Osteoblast (primary cell): ENCODE measurements around the gene OR7G2. TPM values are rescaled to one million over a fixed set of nuclear protein-coding genes. Genes with fewer than 3 reads are reported as not detected.
"Not testable (repeated sequence)": the region's sequence is repeated elsewhere in the genome, so short reads cannot be mapped to it uniquely, and the experiment has no call there.

ENCODE experiments used
- DNase-seq: peaks from one replicate; pipeline ENCODE4 v3.0.0; 2011; ENCODE audit warnings: low spot score, mixed read lengths; ENCODE audit not compliant: insufficient read length; ENCODE audit errors: missing footprints
- H2AFZ ChIP-seq: 2 replicates; pipeline ENCODE4 v1.6.0; 2011; ENCODE audit warnings: mild to moderate bottlenecking, low read length
- H3K27ac ChIP-seq: 2 replicates; pipeline ENCODE4 v1.5.1; 2011; ENCODE audit warnings: mild to moderate bottlenecking, low read depth, low read length, moderate library complexity
- H3K27me3 ChIP-seq: 2 replicates; pipeline ENCODE4 v1.6.0; 2012; ENCODE audit warnings: mild to moderate bottlenecking, control low read depth, inconsistent platforms, low read length, moderate library complexity; ENCODE audit not compliant: insufficient read depth
- H3K36me3 ChIP-seq: 2 replicates; pipeline ENCODE4 v1.5.1; 2011; ENCODE audit warnings: mild to moderate bottlenecking, low read length, control low read depth, moderate library complexity; ENCODE audit not compliant: insufficient read depth
- H3K4me1 ChIP-seq: 2 replicates; pipeline ENCODE4 v1.5.1; 2011; ENCODE audit warnings: mild to moderate bottlenecking, low read length, control low read depth, moderate library complexity; ENCODE audit not compliant: insufficient read depth
- H3K4me2 ChIP-seq: 2 replicates; pipeline ENCODE4 v1.6.0; 2011; ENCODE audit warnings: mild to moderate bottlenecking, low read length; ENCODE audit not compliant: insufficient read depth
- H3K4me3 ChIP-seq: fragments of 200-600 bp; sonication (generic); 3 replicates; pipeline ENCODE4 v1.5.1; 2012; ENCODE audit warnings: mild to moderate bottlenecking, low read length, inconsistent platforms; ENCODE audit not compliant: insufficient read depth
- H3K79me2 ChIP-seq: 2 replicates; pipeline ENCODE4 v1.6.0; 2012; ENCODE audit warnings: mild to moderate bottlenecking, low read length, control low read depth, inconsistent platforms; ENCODE audit not compliant: insufficient read depth
- H3K9me3 ChIP-seq: 2 replicates; pipeline ENCODE4 v1.5.1; 2011; ENCODE audit warnings: low read depth, low read length, control low read depth
- H4K20me1 ChIP-seq: 2 replicates; pipeline ENCODE4 v1.6.0; 2012; ENCODE audit warnings: mild to moderate bottlenecking, low read length, control low read depth; ENCODE audit not compliant: insufficient read depth
- CTCF ChIP-seq: IDR thresholded peaks from 2 replicates; pipeline ENCODE4 v1.5.1; 2011; ENCODE audit warnings: mild to moderate bottlenecking, low read depth, low read length, moderate library complexity; ENCODE audit errors: extremely low read depth
- total RNA-seq: library from RNA; depleted of rRNA; stranded (reverse); fragments of >200 nt; gene quantifications from 2 replicates; pipeline ENCODE4 v1.2.3, GENCODE V29; 2012

OR7G2 gene
- total RNA-seq, 1 donor = not detected

GRCh38 chr19:9058905-9059667 is 48.2 kb downstream of the OR7G2 start:
- H3K4me1 ChIP-seq = no peaks in the 10 kb centered on the region
- H3K27ac ChIP-seq = no peak overlapping the region
- no peaks in the 10 kb centered on the region for H3K79me2 ChIP-seq
- no peaks in the 10 kb centered on the region for H3K9me3 ChIP-seq
- no peaks in the 10 kb centered on the region for H4K20me1 ChIP-seq
- no peak overlapping the region for H2AFZ ChIP-seq
- H3K4me3 ChIP-seq = no peak overlapping the region
- DNase-seq = no peak
- no peaks in the 10 kb centered on the region for H3K36me3 ChIP-seq
- no peaks in the 10 kb centered on the region for H3K27me3 ChIP-seq
- no peak overlapping the region for H3K4me2 ChIP-seq
- TF ChIP-seq CTCF = no peak

- no peak for DNase-seq
- no peak overlapping the region for H3K27ac ChIP-seq
- H3K9me3 ChIP-seq = no peaks in the 10 kb centered on the region
- H2AFZ ChIP-seq = no peak overlapping the region
- no peak overlapping the region for H3K4me2 ChIP-seq
- H3K36me3 ChIP-seq = no peaks in the 10 kb centered on the region
- H3K4me3 ChIP-seq = no peak overlapping the region
- TF ChIP-seq CTCF = no peak
- no peaks in the 10 kb centered on the region for H3K27me3 ChIP-seq
- no peaks in the 10 kb centered on the region for H3K79me2 ChIP-seq
- H4K20me1 ChIP-seq = no peaks in the 10 kb centered on the region
- H3K4me1 ChIP-seq = no peaks in the 10 kb centered on the region
These were observed 49.6 kb downstream of the OR7G2 start for GRCh38 chr19:9057505-9058258.

- not testable (repeated sequence) for H3K4me1 ChIP-seq, H4K20me1 ChIP-seq, H3K27ac ChIP-seq, H3K9me3 ChIP-seq, H3K4me3 ChIP-seq, H3K27me3 ChIP-seq, H3K4me2 ChIP-seq, H3K79me2 ChIP-seq, DNase-seq, H2AFZ ChIP-seq, H3K36me3 ChIP-seq
These were observed 51.1 kb downstream of the OR7G2 start for GRCh38 chr19:9056131-9056530.

- TF ChIP-seq CTCF = no peak
These were observed 52.5 kb downstream of the OR7G2 start for GRCh38 chr19:9054765-9055164.

More at GRCh38 chr19:9054765-9055164, 52.5 kb downstream of the OR7G2 start:
- Histone ChIP-seq H3K4me3 (no peak overlapping the region), H3K79me2 (no peaks in the 10 kb centered on the region), H3K36me3 (no peaks in the 10 kb centered on the region), H2AFZ (no peak overlapping the region), H3K27ac (no peak overlapping the region), H3K4me2 (no peak overlapping the region), H3K4me1 (no peaks in the 10 kb centered on the region), H4K20me1 (no peaks in the 10 kb centered on the region), H3K27me3 (no peaks in the 10 kb centered on the region), H3K9me3 (no peaks in the 10 kb centered on the region)
- DNase-seq = no peak
